GM18861 (cell line): ENCODE results near the gene PSMC3IP.
"Not testable (repeated sequence)": the region's sequence is repeated elsewhere in the genome, so short reads cannot be mapped to it uniquely, and the experiment has no call there.

Experiments used
- ATAC-seq: cut with Tn5 transposase; IDR thresholded peaks from one replicate; pipeline ENCODE4 v1.9.1; 2021; ENCODE audit not compliant: unreplicated experiment

PSMC3IP gene

DNA sequence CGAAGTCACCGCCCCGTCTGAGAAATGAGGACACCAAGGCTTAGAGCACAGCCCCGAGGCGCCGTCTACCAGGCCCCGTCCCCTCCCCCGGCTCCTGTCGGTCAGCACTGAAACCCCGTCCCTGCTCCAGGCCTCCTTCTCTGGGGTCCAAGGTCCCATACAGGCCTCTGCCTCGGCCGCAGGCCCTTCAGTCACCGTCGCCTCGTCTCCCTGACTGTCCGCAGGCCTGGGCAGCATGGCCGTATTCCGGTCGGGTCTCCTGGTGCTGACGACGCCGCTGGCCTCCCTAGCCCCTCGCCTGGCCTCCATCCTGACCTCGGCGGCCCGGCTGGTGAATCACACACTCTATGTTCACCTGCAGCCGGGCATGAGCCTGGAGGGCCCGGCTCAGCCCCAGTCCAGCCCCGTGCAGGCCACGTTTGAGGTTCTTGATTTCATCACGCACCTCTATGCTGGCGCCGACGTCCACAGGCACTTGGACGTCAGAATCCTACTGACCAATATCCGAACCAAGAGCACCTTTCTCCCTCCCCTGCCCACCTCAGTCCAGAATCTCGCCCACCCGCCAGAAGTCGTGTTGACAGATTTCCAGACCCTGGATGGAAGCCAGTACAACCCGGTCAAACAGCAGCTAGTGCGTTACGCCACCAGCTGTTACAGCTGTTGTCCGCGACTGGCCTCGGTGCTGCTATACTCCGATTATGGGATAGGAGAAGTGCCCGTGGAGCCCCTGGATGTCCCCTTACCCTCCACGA, 15.0 kb downstream of the PSMC3IP start:
- no peak for ATAC-seq

DNA sequence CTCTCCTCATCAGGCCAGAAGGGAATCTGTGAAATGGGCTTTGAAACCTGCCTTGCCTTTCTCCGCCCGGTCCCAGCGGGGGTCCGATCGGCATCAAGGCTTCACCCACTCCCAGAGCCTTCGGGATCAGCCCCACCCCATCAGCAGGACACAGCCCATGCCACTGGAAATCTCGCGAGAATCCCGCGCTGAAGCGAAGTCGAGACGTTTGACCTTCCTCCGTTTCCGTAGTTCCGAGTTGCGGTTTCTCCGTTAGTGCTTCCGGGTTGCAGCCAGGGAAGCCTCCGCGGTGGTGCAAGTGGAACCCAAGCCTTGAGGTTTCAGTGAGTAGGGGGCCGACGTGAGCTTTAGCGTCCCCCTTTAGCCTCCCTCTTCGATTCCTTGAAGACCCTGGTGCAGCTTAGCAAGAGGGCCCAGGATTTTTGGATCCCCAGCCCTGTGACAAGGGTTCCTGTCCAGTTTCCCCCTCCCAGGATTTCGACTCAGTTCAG, 15.6 kb downstream of the PSMC3IP start, which contains the start of gene COASY:
TSS of gene COASY (plus strand) at position 252 of the 491 bp plus-strand sequence. CDS start 475 bp downstream, outside the sequence.
- ATAC-seq: peak; percentile 46

DNA sequence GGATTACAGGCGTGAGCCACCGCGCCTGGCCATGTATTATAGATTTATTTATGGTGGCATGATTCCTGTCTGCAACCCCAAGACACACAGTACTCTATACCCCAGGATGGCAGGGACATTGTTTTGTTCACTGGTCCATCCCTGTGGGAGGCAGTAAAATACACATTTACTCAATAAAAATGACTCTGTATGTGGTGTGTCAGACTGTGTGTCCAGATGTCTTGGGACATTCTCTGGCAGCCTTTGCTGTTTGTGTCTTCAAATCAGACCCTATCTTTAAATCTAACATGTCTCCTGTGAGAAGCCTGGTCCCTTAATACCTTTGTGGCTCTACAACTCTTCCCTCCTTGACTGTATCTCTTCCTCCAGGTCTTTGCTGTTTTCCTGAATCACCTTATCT, 17.3 kb downstream of the PSMC3IP start:
- ATAC-seq: no peak

DNA sequence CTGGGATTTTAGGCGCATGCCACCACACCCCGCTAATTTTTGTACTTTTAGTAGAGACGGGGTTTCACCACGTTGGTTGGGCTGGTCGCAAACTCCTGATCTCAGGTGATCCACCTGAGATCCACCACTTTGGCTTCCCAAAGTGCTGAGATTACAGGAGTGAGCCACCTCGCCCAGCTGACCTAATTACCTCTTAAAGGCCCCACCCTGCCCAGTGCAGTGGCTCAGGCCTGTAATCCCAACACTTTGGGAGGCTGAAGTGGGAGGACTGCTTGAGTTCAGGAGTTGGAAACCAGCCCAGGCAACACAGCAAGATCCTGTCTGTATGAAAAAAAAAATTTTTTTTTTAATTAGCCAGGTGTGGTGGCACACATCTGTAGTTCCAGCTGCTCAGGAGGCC, 18.5 kb downstream of the PSMC3IP start:
- ATAC-seq: no peak

DNA sequence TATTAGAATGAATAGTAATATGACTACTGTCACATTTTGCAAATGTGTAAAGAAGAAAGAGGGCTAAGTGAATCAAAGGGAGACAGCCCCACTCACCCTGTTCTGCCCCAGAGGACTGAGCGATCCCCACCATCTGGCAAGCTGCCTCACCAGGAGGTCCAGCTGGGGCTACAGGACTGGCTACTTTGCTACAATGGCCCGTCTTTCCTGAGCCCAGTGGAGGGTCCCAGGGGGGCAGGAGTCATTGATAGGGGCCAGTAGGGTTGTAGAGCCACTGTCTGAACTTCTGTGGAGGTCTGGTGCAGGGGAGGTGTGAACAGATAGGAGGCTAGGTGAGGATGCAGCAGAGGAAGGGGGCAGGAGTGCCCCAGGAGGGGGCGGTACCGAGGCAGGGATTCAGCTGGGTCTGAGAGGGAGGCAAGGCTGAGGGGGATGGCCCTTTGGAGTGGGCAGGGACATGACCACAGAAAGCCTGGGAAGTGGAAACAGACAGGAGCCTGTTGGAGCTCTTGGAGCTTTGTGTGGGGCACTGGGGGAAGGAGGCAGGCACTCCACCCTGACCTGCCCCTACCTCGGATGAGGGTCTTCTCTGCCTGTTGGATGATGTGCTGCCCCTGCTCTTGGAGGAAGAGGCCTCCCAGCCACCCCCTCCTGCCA, 21.4 kb downstream of the PSMC3IP start:
- ATAC-seq: not testable (repeated sequence)

DNA sequence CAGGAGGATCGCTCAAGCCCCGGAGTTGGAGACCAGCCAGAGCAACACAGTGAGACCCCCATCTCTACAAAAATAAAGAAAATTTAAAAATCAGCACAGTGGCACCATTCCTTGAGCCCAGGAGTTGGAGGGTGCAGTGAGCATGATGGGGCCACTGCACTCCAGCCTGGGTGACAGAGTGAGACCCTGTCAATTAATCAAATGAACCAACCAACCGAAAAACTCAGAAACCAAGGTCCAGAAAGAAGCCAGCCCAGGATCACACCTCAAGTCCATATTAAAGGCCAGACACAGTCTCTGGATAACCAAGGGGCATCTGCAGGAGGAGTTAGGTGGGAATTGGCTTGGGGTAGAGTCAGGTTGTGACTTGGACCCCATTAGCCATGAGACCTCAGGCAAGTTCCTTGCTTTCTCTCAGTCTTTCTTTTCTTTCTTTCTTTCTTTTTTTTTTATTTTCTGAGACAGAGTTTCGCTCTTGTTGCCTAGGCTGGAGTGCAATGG, 22.4 kb downstream of the PSMC3IP start:
- ATAC-seq: no peak

DNA sequence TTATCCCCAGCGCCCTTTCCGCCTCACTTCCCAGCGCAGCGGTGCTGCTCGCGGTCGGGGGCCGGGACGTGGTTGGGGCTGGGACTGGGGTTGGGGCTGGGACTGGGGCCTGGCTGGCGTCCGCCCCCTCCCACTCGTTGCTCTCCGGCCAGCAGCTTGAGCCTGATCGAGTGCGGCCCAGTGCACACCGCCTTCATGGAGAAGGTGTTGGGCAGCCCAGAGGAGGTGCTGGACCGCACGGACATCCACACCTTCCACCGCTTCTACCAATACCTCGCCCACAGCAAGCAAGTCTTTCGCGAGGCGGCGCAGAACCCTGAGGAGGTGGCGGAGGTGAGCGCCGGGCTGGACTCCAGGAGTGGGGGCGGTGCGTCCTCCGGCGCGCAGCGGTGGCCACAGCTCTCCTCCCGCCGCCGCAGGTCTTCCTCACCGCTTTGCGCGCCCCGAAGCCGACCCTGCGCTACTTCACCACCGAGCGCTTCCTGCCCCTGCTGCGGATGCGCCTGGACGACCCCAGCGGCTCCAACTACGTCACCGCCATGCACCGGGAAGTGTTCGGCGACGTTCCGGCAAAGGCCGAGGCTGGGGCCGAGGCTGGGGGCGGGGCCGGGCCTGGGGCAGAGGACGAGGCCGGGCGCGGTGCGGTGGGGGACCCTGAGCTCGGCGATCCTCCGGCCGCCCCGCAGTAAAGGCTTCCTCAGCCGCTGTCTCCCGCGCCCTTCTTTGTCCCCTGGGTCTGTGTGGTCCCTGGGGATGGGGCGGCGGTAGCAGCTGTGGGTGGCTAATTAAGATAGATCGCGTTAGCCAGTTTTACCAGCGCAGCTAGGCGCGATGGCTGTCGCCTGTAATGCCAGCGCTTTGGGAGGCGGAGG, 23.0 kb downstream of the PSMC3IP start:
- ATAC-seq: peak; percentile 68

DNA sequence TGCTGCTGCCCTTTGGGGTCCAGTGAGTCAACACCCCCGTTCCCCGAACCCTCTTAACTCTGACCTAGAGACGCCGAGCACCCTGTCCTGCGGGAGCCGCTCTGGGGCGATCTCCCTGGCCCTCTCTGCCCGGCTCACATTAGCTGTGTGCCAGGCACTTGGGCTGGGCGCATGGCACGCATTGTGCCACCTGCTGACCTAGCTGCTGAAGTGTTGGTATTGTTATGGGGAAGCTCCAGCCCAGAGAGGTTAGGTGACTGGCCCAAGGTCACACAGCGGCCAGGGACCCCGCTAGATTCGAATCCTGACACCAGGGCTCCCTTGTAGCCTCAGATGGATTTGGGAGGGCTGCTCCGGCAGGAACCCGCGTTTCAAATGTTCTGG, 23.7 kb downstream of the PSMC3IP start:
- no peak for ATAC-seq

DNA sequence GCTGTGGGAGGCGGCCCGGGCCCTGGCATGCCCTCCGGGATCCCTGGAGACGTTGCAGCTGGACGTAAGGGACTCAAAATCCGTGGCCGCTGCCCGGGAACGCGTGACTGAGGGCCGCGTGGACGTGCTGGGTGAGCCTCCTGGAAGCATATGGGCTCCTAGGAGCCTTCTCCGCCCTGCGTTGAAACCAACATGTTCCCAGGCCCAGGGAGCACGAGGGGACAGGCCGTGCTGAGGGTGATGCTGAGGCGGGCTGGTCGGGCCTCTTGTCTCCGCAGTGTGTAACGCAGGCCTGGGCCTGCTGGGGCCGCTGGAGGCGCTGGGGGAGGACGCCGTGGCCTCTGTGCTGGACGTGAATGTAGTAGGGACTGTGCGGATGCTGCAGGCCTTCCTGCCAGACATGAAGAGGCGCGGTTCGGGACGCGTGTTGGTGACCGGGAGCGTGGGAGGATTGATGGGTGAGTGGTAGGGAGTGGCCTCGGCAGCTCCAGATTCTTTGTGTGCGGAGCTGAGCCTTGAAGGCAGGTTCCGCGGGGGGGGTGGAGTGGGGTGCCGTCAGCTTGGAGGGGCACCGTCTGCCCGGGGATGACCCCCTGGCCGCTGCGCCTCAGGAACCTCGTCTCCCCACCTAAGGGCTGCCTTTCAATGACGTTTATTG, 24.2 kb downstream of the PSMC3IP start:
- no peak for ATAC-seq

DNA sequence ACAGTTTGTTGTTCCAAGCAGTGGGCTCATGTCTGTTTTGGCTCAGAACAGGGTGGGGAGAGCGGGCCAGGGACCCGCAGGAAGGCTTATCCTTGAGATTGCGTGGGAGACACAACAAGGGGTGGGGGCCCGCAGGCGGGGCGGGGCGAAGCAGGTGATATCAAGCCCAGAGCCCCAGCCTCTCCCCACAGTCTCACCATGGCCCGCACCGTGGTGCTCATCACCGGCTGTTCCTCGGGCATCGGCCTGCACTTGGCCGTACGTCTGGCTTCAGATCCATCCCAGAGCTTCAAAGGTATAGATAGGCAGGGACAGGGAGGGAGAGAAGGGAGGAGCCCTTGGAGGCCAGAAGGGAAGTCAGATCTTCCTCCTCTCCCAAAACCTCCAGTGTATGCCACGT, 24.8 kb downstream of the PSMC3IP start, which contains the start of gene HSD17B1:
TSS of gene HSD17B1 (plus strand) at position 188 of the 400 bp plus-strand sequence. CDS start at position 199, 11 bp downstream.
- not testable (repeated sequence) for ATAC-seq

DNA sequence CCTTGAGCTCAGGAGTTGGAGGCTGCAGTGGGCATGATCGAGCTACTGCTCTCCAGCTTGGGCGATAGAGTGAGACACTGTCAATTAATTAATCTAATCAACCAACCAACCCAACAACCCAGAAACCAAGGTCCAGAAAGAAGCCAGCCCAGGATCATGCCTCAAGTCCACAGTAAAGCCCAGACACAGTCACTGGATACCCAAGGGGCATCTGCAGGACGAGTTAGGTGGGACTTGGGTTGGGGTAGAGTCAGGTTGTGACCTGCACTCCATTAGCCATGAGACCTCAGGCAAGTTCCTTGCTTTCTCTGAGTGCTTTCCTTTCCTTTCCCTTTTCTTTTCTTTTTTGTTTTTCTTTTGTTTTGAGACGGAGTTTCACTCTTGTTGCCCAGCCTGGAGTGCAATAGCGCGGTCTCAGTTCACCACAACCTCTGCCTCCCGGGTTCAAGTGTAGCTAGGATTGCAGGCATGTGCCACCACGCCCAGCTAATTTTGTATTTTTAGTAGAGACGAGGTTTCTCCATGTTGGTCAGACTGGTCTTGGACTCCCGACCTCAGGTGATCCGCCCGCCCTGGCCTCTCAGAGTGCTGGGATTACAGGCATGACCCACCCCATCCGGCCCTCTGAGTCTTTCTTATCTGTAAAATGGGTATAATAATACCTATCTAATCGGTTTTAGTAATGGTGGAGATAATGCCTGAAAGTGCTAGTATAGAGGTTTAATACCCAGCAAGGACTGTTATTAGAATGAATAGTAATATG, 28.4 kb downstream of the PSMC3IP start:
- ATAC-seq: no peak

DNA sequence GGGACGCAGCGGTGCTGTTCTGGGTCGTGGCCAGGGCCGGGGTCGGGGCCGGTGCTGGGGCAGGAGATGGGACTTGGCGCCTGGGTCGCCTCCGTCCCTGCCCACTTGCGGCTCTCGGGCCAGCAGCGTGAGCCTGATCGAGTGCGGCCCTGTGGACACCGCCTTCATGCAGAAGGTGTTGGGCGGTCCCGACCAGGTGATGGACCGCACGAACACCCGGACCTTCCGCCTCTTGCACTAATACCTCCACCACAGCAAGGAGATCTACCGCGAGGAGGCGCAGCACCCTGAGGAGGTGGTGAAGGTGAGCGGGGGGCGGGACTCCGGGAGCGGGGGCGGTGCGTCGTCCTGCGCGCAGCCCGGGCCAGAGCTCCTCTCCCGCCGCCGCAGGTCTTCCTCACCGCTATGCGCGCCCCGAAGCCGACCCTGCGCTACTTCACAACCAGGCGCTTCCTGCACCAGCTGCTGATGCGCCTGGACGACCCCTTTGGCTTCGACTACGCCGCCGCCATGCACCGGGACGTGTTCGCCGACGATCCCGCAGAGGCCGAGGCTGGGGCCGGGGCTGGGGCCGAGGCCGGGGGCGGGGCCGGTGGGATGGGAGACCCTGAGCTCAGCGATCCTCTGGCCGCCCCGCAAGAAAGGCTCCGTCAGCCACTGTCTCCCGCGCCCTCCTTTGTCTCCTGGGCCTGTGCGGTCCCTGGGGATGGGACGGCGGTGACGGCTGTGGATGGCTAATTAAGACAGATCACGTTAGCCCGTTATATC, 29.3 kb downstream of the PSMC3IP start:
- peak; percentile 38 for ATAC-seq

DNA sequence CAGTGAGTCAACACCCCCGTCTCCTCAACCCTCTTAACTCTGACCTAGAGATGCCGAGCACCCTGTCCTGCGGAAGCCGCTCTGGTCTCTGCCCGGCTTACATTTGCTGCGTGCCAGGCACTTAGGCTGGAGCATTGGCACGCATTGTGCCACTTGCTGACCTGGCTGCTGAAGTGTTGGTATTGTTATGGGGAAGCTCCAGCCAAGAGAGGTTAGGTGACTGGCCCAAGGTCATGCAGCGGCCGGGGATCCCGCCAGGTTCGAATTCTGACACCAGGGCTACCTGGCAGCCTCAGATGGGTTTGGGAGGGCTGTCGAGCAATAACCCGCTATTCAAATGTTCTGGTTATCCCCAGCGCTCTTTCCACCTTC, 29.8 kb downstream of the PSMC3IP start:
- no peak for ATAC-seq

DNA sequence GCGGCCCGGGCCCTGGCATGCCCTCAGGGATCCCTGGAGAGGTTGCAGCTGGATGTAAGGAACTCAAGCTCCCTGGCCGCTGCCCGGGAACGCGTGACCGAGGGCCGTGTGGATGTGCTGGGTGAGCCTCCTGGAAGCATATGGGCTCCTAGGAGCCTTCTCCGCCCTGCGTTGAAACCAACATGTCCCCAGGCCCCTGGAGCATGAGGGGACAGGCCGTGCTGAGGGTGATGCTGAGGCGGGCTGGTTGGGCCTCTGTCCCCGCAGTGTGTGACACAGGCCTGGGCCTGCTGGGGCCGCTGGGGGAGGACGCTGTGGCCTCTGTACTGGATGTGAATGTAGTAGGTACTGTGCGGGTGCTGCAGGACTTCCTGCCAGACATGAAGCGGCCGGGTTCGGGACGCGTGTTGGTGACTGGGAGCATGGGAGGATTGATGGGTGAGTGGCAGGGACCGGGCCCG, 30.5 kb downstream of the PSMC3IP start:
- no peak for ATAC-seq

DNA sequence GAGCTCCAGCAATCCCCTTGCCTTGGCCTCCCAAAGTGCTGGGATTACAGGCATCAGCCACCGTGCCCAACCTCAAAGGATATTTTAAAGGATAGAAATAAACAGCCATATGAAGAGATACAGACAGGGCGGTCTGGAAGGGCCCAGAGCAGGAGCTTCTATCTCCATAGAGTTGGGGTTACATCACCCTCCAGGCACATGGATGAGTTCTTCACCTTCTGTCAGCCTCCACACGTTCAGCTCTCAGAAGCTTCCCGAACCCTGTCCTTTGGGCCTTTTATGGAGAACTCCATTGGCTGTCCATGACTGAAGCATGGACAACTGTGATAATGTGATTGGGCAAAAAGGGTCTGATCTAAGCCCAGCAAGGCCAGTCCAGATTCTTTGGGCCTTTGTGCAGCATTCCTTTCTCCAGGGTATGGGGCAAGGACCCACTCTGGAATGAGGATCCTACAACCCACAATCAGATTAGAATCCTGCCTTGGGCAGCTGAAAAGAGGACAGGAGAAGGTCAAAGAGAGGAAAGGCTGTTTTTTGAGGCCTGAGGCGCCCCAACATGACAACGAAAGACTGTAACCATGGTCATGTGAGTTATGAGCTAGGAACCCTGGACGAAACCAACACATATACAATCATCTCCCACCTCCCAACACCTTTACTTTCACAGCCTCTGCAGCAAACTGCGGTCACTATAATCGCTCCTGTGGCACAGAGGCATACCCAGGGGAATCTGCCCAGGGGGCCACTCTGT, 31.6 kb downstream of the PSMC3IP start:
- not testable (repeated sequence) for ATAC-seq

DNA sequence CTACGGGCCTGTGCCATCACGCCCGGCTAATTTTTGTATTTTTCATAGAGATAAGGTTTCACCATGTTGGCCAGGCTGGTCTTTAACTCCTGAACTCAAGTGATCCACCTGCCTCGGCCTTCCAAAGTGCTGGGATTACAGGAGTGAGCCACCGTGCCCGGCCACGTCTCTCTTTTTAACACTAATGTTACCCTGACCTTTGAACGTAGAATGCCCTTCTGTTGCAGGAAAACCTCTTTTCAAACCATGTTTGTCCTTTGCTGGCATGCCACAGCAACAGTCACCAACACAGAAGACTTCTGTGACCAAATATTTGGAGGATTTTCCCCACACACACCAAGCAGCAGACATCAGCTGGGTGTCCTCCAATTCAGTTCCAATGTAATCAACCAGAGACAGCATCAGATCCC, 32.6 kb downstream of the PSMC3IP start:
- no peak for ATAC-seq

DNA sequence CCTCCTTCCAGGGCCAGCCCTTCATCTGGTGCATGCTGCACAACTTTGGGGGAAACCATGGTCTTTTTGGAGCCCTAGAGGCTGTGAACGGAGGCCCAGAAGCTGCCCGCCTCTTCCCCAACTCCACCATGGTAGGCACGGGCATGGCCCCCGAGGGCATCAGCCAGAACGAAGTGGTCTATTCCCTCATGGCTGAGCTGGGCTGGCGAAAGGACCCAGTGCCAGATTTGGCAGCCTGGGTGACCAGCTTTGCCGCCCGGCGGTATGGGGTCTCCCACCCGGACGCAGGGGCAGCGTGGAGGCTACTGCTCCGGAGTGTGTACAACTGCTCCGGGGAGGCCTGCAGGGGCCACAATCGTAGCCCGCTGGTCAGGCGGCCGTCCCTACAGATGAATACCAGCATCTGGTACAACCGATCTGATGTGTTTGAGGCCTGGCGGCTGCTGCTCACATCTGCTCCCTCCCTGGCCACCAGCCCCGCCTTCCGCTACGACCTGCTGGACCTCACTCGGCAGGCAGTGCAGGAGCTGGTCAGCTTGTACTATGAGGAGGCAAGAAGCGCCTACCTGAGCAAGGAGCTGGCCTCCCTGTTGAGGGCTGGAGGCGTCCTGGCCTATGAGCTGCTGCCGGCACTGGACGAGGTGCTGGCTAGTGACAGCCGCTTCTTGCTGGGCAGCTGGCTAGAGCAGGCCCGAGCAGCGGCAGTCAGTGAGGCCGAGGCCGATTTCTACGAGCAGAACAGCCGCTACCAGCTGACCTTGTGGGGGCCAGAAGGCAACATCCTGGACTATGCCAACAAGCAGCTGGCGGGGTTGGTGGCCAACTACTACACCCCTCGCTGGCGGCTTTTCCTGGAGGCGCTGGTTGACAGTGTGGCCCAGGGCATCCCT, 34.1 kb downstream of the PSMC3IP start:
- ATAC-seq: no peak
